ENCODE results near the gene ZDHHC1. TPM values are rescaled to one million over a fixed set of nuclear protein-coding genes. Genes with fewer than 3 reads are reported as not detected.

Gene ZDHHC1
- total RNA-seq, 2 donors from 2014 or later, result 7.9 to 8.7 TPM

- peak overlapping the region; percentile 23 for H3K27ac ChIP-seq
- H3K36me3 ChIP-seq, result no peaks in the 10 kb centered on the region
- peaks cover 21% of the 10 kb centered on the region for H3K4me1 ChIP-seq
- H3K4me3 ChIP-seq, result no peak overlapping the region
- no peaks in the 10 kb centered on the region for H3K9me3 ChIP-seq
- H3K9ac ChIP-seq (ENCODE audit: low read depth in 2 of 2, low read length in 2 of 2), result no peak overlapping the region
- H3K27me3 ChIP-seq, result peaks cover 7% of the 10 kb centered on the region
- no peak for TF ChIP-seq CTCF (IDR thresholded peaks at IDR 0.05)
- no peak for DNase-seq
- intact Hi-C loops (cut with DNase I), result loop anchor here (10.0 kb wide), 1 partner anchor 52 kb away; no protein-coding TSS in a partner anchor
Observed at GRCh38 chr16:67397036-67397801, 19.1 kb downstream of the ZDHHC1 start.

- Histone ChIP-seq H3K9me3 (no peaks in the 10 kb centered on the region), H3K27ac (peak overlapping the region; percentile 23), H3K4me3 (no peak overlapping the region), H3K27me3 (peaks cover 7% of the 10 kb centered on the region), H3K4me1 (peaks cover 21% of the 10 kb centered on the region), H3K9ac (ENCODE audit: low read depth in 2 of 2, low read length in 2 of 2) (peak overlapping the region; percentile 67 to 72), H3K36me3 (no peaks in the 10 kb centered on the region)
- DNase-seq, result peak; percentile 96
- intact Hi-C loops (cut with DNase I), result loop anchor here (10.0 kb wide), 1 partner anchor 52 kb away; no protein-coding TSS in a partner anchor
- TF ChIP-seq CTCF (IDR thresholded peaks at IDR 0.05), result no peak
Observed at GRCh38 chr16:67396159-67397035, 19.9 kb downstream of the ZDHHC1 start.

- Histone ChIP-seq H3K9ac (ENCODE audit: low read depth in 2 of 2, low read length in 2 of 2) (peak overlapping the region; percentile 40 to 72), H3K4me3 (no peak overlapping the region), H3K9me3 (no peaks in the 10 kb centered on the region), H3K4me1 (peaks cover 21% of the 10 kb centered on the region), H3K27me3 (peaks cover 7% of the 10 kb centered on the region), H3K36me3 (no peaks in the 10 kb centered on the region), H3K27ac (peak overlapping the region; percentile 21)
- intact Hi-C loops (cut with DNase I), result loop anchor here (10.0 kb wide), 1 partner anchor 51 kb away; no protein-coding TSS in a partner anchor
- TF ChIP-seq CTCF (IDR thresholded peaks at IDR 0.05), result no peak
- no peak for DNase-seq
Observed at GRCh38 chr16:67395458-67396158, 20.7 kb downstream of the ZDHHC1 start.

GRCh38 chr16:67395105-67395457, 21.2 kb downstream of the ZDHHC1 start:
- intact Hi-C loops (cut with DNase I), result loop anchor here (10.0 kb wide), 1 partner anchor 50 kb away; no protein-coding TSS in a partner anchor
- Histone ChIP-seq H3K9me3 (no peaks in the 10 kb centered on the region), H3K4me3 (no peak overlapping the region), H3K4me1 (peaks cover 21% of the 10 kb centered on the region), H3K27ac (no peak overlapping the region), H3K36me3 (no peaks in the 10 kb centered on the region), H3K9ac (ENCODE audit: low read depth in 2 of 2, low read length in 2 of 2) (peak overlapping the region; percentile 18 to 72), H3K27me3 (peaks cover 7% of the 10 kb centered on the region)
- DNase-seq, result no peak
- TF ChIP-seq CTCF (IDR thresholded peaks at IDR 0.05), result no peak
